ENCODE results near the gene TOMM70.
"Not testable (repeated sequence)": the region's sequence is repeated elsewhere in the genome, so short reads cannot be mapped to it uniquely, and the experiment has no call there.

Gene TOMM70

DNA sequence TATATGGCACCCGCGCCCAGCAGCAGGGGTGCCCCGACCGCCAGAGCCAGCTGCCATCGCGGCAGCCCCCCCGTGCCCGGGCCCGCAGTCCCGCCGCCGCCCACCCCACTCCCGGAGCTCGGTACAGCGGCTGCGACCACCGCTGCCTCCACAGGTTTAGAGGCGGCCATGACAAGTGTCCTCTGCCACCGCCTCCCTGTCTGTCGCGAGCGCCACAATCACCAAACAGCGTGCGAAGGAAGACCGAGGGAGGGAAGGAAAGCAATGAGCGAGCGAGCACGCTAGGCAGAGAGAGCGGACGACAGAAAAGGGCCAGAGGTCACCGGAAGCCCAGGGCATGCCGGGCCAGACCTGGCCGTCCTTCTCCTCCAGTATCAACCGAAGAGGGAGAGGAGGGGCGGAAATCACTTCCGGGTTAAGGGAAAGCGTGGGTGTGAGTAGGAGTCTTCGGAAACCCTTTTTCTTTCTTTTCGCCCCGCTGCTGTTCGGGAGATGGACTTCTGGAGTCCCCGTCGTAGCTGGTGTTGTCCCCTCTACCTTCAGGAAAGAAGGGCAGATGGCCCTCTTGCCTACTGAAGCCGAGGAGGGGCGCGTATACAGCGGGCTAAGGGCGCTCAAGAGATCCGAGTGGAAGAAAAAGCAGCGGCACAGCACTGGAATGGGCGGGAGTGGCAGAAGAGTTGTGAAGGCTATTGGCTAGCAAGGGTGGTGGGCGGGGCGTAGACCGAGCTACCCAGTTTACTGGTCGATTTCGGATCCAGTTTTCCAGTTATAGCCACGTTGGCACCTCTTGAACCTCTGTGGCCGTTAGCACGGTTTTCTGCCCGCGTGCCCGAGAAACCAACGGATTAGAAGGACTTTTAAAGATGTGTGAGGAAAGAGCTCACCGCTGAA is at the start of gene TOMM70, which contains the start of gene LNP1:
Gene TOMM70 (minus strand): TSS at position 310 of the 894 bp plus-strand sequence. CDS start 140 bp downstream, at position 170.
Gene LNP1 (plus strand): TSS at position 760 of the 894 bp plus-strand sequence. CDS start 28,191 bp downstream, outside the sequence.
- DNase-seq: peak; percentile 94

- DNase-seq: no peak
Observed at GRCh38 chr3:100449214-100449613, 48.3 kb upstream of the TOMM70 start.

DNA sequence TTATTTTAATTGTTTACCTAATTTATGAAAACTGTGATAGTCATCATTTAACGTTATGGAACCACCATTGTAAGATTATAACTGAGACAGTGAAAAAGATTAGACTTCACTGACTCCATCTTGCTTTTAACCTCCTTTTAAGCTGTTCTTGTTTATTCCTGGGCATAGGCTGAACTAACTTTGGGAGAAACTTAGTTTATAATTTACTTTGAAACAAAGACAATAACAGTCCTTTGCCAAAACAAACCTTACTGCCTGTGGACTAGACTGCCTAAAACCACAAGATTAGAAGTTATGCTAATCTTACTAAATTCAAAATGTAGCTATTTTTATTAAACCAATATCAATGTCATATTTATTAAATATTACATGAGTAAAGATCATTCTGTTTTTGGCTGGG is 47.2 kb upstream of the TOMM70 start:
- DNase-seq: no peak

DNA sequence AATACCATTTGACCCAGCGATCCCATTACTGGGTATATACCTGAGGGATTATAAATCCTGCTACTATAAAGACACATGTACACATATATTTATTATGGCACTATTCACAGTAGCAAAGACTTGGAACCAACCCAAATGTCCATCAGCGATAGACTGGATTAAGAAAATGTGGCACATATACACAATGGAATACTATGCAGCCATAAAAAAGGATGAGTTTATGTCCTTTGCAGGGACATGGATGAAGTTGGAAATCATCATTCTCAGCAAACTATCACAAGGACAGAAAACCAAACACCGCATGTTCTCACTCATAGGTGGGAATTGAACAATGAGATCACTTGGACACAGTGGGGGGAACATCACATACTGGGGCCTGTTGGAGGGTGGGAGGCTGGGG is 46.2 kb upstream of the TOMM70 start:
- DNase-seq: not testable (repeated sequence)

GRCh38 chr3:100443690-100444089 is 42.8 kb upstream of the TOMM70 start:
- DNase-seq: no peak

DNA sequence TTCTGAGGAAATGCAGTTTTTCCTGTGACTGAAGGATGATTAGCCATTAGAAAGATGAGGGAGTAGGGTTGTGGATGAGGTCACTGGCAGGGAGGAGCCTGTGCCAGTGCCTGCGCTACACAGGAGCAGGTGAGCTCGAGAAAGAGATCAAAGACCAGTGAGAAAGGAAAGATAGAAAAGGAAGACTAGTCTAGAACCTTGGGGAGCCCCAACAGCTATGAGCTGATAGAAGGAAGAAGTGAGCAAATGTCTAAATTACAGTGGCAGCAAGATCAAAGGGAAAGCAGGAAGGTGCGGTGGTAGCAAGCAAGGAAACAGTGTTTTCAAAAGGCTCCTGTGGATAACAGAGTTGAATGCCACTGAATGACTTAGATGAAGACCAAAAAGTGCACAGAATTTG is 40.0 kb upstream of the TOMM70 start:
- DNase-seq: no peak

DNA sequence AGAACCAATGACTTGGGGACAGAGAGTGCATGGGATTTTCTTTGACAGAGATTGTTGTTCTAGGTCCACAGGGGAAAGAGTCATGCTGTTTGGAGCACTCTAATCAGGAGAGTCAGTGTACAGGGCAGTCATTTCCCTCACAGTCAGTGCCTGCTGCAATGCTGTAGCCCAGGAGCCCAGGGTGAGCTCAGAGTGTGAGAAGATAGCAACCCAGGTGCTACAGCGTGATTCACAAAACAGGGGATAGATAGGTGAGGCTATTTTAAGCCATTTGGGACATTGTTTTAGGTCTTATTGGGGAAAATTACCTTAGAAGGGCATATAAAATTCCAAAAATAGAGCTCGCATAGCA is 37.7 kb upstream of the TOMM70 start:
- DNase-seq: no peak

- DNase-seq: no peak
Observed at GRCh38 chr3:100437721-100438622, 37.1 kb upstream of the TOMM70 start.

DNA sequence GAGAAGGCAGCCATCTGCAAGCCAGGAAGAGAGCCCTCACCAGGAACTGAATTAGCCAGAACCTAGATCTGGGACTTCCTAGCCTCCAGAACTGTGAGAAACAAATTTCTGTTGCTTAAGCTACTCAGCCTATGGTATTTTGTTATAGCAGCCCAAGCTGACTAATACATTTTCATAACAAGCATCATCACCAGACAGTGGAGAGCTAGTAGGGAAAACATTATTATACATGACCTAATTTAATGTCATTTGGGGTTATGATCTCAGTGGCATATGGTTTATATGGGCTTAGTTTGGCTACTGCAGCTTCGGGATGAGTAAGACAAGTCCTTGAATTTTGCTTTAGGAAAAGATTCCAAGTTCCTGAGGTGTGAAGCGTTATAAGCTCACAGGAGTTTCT is 36.1 kb upstream of the TOMM70 start:
- DNase-seq: no peak

GRCh38 chr3:100429187-100429716 is 28.4 kb upstream of the TOMM70 start:
- no peak for DNase-seq

GRCh38 chr3:100427699-100428098 is 26.8 kb upstream of the TOMM70 start:
- DNase-seq: no peak

DNA sequence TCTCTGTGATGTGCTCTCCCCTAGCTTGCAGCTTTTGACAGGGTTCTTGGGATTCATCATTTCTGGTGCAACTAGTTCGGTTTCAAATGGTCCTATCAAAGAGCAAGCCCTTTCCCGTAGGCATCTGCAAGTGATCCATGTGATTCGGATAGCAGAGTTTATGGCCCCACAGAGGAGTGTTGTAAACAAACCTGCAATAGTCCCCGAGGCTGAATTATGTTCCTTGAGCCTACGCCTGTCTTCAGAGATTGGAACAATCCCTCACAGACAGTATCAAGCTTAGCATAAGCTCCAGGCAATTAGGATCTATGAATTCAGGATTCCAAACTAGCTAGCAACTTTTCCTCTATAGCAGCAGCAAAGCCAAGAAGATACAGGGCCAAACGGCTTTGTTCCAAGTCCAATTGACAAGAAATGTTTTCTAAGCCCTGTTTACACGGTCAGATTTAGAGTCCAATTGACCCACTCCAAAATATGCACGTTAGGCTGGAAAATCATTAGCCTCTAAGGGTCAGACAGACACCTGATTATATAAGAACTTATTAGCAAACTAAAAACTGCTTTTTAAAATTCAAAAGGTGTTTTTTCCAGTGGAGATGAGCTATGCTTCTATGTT is 25.3 kb upstream of the TOMM70 start:
- no peak for DNase-seq

DNA sequence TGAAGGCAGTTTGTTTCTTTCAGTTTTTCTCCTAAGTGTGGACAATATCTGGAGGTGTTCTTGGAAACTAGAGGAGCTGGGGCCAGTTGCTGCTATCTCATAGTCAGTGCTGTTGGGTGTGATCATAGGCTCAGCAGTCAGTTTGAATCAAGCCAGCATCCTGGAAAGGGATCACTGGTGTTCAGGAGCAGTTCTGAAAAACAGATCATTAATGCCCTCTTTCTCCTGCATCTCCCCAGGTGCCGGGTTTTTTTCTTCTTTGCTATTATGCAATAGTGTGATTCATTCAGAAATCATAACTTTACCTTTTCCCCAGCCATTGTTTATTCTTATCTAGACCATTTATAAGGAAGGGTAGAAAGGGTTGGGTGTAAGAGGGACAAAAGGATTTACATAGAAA is 24.4 kb upstream of the TOMM70 start:
- no peak for DNase-seq

DNA sequence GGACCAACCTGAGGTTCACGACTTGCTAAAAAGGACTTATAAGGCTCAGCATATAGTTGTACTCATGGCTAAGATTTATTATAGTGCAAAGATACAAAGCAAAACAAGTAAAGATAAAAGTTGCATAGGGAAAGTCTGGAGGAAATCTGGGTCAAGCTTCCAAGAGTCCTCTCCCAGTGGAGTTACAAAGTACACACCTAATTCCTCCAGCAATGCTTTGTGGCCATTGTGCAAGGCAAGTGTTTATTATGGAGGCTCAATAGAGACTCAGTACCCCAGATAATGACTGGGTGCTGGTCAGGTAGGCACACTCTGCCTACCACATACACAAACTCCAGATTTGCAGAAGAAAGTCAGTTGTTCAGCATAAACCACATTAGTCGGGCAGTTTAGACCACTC is 23.4 kb upstream of the TOMM70 start:
- no peak for DNase-seq

DNA sequence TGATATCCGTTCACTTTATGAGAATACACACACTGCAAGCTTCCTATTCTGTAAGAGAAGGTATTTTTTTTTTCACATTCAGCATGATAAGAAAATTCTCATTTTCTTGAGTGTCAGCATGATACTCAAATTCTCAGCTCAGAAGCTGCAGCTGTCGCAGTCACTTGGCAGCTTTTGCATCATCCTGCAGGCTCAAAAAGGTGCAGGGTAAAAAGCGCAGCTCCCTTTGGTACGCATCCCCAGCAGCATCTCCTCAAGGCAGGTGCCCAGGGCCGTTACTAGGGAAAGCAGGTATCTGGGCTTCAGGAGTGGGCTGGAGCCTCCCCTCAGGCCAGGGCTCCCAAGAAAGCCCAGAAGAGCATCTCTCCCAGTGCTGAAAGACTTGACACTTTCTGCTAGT is 22.7 kb upstream of the TOMM70 start:
- DNase-seq: no peak

DNA sequence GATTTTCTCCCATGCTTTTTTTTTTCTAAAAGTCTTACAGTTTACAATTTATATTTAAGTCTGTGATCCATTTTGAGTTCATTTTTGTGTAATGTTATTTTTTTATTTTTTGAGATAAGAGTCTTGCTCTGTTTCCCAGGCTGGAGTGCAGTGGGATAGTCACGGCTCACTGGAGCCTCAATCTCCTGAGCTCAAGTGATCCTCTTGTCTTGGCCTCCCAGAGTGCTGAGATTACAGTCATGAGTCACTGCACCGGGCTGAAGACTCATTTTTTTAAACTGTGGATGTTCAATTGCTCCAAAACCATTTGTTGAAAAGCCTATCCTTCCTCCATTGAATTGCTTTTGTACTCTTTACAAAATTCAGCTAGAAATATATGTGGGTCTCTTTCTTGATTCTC is 20.0 kb upstream of the TOMM70 start:
- no peak for DNase-seq

DNA sequence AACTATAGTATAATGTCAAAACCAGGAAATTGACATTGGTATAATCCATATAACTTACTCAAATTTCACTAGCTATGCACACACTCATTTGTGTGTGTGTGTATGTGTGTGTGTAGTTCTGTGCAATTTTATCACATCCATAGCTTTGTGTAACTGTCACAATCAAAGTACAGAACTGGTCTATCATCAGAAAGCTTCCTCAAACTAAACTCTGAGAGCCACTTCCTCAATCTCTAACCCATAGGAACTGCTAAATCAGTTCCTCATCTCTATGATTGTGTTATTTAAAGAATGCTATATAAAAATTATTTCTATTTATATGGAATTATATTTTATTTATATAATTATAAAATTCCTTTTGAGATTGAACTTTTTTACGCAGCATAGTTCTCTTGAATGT is 18.5 kb upstream of the TOMM70 start:
- no peak for DNase-seq

GRCh38 chr3:100416863-100417262 is 16.0 kb upstream of the TOMM70 start:
- no peak for DNase-seq

DNA sequence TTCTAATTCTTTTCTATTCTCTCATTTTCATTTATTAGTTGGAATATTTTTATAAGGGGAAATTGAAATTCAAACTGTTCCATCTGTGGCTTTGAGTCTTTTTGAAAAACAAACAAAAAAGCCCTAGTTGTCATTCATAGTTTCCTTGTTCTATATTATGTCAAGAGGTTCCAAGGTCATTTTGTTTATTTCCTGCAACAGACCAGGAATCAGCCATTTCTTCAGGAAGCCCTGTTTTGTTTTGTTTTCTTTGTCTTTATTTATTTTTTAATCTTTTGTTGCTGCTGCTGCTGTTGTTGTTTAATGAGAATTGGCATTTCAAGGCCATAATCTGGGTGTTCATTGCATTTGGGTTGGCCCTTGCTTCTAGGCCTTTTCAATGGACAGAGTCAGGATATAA is 15.3 kb upstream of the TOMM70 start:
- DNase-seq: no peak

DNA sequence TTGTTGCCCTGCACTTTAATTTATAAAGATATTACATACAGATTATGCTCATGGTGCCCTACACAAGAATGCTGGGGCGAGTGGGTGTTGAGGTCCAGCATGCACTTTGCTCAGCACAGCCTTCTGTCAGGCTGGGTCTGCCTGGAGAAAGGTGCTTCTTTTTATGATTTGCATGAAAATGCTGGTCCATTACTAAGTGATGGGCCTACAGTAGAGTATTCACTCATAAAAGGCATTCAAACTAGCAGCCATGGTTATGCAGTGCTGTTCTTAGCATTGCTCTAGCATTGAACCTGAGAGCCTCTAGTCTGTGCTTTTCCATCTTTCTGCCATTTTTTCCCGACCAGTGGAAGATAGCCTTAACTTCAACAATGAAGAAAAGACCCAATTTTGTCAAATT is 12.7 kb upstream of the TOMM70 start:
- no peak for DNase-seq

DNA sequence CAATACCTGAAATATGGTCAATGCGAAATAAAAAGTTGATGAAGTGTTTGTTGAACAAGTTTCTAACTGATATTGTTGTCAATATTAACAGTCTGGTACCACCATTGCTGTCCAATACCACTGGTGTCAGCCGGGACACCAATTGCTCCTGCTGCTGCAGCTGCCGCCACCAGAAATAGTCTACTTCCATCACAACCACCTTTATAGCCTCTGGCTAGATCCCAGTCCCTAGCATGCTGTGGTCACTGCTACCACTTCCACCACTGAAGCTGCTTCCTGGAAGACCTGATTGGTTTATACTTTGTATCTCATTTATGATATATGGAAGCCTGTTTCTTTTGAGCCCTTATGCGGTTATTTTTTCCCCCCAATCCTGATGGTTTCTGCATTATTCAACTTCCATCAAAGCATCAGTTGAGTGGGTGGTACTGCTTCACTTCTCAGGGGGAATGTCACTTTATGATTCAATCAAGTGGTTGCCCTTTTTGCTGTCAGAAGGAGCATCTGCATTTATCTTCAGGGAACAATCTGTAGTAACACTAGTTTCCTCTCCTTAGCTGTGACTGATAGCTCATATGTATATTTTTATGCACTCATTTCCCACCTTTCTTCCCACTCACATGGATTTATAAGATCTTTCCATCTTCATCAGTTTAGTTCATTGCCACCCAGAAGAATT is 12.2 kb upstream of the TOMM70 start:
- no peak for DNase-seq

Measured in NCI-H446 treated with DMSO at 0.1 percent for 48 hours (cell line).